HTERT RPE-1 (cell line): ENCODE measurements around the gene TMEM145.

Experiments
- in situ Hi-C: fragments of 300-500 bp; cut with MboI; formaldehyde crosslinking; loops from 4 replicates; pipeline ENCODE4 v1.14.3; 2020; ENCODE audit warnings: low sequenced_read_pairs

Gene TMEM145

DNA sequence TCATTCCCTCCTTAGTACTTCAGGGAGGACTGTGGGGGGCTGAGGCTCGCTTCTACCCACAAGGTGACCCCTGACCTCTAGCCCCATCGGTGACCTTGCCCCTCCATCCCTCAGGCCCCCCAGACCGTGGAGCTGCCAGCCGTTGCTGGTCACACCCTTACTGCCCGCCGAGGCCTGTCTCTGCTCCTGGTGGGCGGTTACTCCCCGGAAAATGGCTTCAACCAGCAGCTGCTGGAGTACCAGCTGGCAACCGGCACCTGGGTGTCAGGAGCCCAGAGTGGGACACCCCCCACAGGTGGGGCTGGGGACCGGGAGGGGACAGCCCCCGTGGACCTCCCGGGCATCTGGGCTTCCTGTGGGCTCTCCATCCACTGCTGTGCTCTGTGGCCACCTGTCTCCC is 44.2 kb downstream of the TMEM145 start:
- in situ Hi-C loops, result no loop called here

- in situ Hi-C loops, result no loop called here
Measured at GRCh38 chr19:42360787-42361544, 47.9 kb downstream of the TMEM145 start.

DNA sequence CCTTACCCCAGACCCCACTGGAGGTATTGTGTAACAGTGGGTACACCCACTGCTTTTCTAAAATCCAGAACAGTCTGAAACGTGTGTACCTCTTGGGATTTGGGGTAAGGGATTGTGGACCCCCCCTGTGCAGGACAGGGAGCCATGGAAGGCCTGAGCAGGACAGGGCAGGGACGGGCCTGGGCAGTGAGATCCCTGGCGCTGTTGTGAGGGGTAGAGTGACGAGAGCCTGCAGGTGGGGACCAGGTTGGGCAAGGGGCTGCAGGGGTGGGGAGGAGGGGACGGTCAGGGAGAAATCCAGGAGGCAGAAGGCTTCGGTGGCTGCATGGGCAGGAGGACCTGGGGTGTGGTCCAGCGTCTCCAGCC is 48.4 kb downstream of the TMEM145 start:
- in situ Hi-C loops, result no loop called here

GRCh38 chr19:42362342-42362741 is 49.2 kb downstream of the TMEM145 start:
- in situ Hi-C loops, result no loop called here

- in situ Hi-C loops, result no loop called here
Measured at GRCh38 chr19:42362891-42363440, 49.9 kb downstream of the TMEM145 start.

GRCh38 chr19:42363614-42364346 is 50.7 kb downstream of the TMEM145 start:
- in situ Hi-C loops, result no loop called here

DNA sequence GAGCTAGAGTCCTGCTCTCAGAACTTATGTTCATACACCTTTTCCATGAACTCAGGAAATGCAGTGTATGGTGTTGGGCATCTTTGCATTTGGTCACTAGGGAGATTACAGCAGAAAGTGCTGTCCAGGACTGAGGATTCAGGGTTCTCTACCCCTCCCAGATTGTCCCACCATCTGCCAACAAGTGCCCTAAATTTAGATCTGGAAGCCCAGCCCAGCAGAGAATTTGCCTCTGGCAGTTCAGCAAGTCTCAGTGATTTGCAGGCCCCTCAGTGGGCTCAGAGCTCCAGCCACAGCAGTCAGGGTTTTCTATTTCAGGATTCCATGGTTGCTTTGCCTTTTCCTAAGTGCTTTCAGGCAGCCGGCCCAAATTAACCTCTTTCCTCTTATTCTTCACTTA is 53.6 kb downstream of the TMEM145 start:
- in situ Hi-C loops, result no loop called here

DNA sequence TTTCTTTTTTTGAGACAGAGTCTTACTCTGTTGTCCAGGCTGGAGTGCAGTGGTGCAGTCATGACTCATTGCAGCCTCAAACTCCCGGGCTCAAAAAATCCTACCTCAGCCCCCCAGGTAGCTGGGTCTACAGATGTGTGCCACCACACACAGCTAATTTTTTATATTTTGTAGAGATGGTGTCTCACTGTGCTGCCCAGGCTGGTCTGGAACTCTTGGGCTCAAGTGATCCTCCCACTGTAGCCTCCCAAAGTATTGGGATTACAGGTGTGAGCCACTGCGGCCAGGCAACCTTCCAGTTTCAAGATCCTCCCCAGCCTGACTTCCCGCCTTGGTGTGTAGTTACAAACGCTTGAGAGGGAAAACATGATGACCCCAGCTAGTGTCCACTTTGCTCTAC is 54.8 kb downstream of the TMEM145 start:
- in situ Hi-C loops, result no loop called here

DNA sequence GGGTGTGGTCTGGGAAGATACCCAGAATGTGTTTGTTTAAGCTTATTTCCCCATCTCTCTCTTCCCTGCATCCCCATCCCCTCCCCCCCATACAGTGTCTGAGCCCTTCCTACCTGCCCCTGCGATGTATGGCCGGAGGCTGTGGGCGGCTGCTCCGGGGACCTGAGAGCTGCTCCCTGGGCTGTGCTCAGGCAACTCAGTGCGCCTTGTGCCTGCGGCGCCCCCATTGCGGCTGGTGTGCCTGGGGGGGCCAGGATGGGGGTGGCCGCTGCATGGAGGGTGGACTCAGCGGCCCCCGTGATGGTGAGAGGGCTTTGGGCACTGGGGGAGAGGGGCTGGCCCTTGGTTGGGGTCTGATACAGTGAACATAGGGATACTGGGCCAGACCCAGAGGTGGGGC is 55.3 kb downstream of the TMEM145 start:
- in situ Hi-C loops, result no loop called here

- in situ Hi-C loops, result no loop called here
Measured at GRCh38 chr19:42368765-42369164, 55.7 kb downstream of the TMEM145 start.

GRCh38 chr19:42369433-42370067 is 56.4 kb downstream of the TMEM145 start:
- in situ Hi-C loops, result no loop called here

GRCh38 chr19:42370068-42370520 is 57.0 kb downstream of the TMEM145 start:
- in situ Hi-C loops, result no loop called here

- in situ Hi-C loops, result no loop called here
Measured at GRCh38 chr19:42370626-42371175, 57.6 kb downstream of the TMEM145 start.
